Astrocyte (in vitro differentiated cells and primary cell): ENCODE results near the gene DDX23. TPM values are rescaled to one million over a fixed set of nuclear protein-coding genes. Genes with fewer than 3 reads are reported as not detected.
A peak's percentile ranks its signal among the peaks of the same experiment; 100 is the strongest.

Source experiments
- DNase-seq: peaks from one replicate; pipeline ENCODE4 v3.0.0-alpha.2; 2010; ENCODE audit warnings: low read depth
- FAIRE-seq: peaks from 2 replicates; lab custom pipeline; 2011; peaks lifted over from hg19 to GRCh38; lab: Jason Lieb, UNC
- H2AFZ ChIP-seq: 2 replicates; pipeline ENCODE4 v1.6.0; 2012; ENCODE audit warnings: low read depth, low read length, inconsistent platforms
- H3K27ac ChIP-seq: 2 replicates; pipeline ENCODE4 v1.5.1; 2011; ENCODE audit warnings: low read depth, low read length, inconsistent platforms
- H3K27me3 ChIP-seq: 2 replicates; pipeline ENCODE4 v1.6.0; 2011; ENCODE audit warnings: low read length, inconsistent platforms; ENCODE audit not compliant: insufficient read depth
- H3K36me3 ChIP-seq: 2 replicates; pipeline ENCODE4 v1.5.1; 2011; ENCODE audit warnings: low read length, inconsistent platforms; ENCODE audit not compliant: insufficient read depth
- H3K4me1 ChIP-seq: 2 replicates; pipeline ENCODE4 v1.5.1; 2011; ENCODE audit warnings: low read length, inconsistent platforms; ENCODE audit not compliant: insufficient read depth
- H3K4me2 ChIP-seq: 2 replicates; pipeline ENCODE4 v1.6.0; 2012; ENCODE audit warnings: low read length, inconsistent platforms
- H3K4me3 ChIP-seq: 2 replicates; pipeline ENCODE4 v1.5.1; 2011; ENCODE audit warnings: low read depth, mild to moderate bottlenecking, low read length, inconsistent platforms; ENCODE audit not compliant: insufficient read depth
- H3K79me2 ChIP-seq: 2 replicates; pipeline ENCODE4 v1.6.0; 2012; ENCODE audit warnings: mild to moderate bottlenecking, low read length, inconsistent platforms; ENCODE audit not compliant: insufficient read depth
- H3K9ac ChIP-seq: 2 replicates; pipeline ENCODE4 v1.6.0; 2012; ENCODE audit warnings: mild to moderate bottlenecking, low read length, inconsistent platforms
- H3K9me3 ChIP-seq: 2 replicates; pipeline ENCODE4 v1.5.1; 2012; ENCODE audit warnings: low read depth, mild to moderate bottlenecking, low read length, inconsistent platforms; ENCODE audit not compliant: insufficient read depth
- H4K20me1 ChIP-seq: 2 replicates; pipeline ENCODE4 v1.6.0; 2012; ENCODE audit warnings: low read length, inconsistent platforms; ENCODE audit not compliant: insufficient read depth
- H3K27ac Mint-ChIP-seq: one replicate; pipeline ENCODE4 v1.8.0; 2021; ENCODE audit warnings: mild to moderate bottlenecking, mixed read lengths; ENCODE audit not compliant: unreplicated experiment
- H3K27me3 Mint-ChIP-seq: one replicate; pipeline ENCODE4 v1.8.0; 2021; ENCODE audit warnings: low read depth, mixed read lengths; ENCODE audit not compliant: unreplicated experiment
- H3K36me3 Mint-ChIP-seq: one replicate; pipeline ENCODE4 v1.8.0; 2021; ENCODE audit warnings: low read depth, mixed read lengths; ENCODE audit not compliant: unreplicated experiment
- H3K4me1 Mint-ChIP-seq: one replicate; pipeline ENCODE4 v1.8.0; 2021; ENCODE audit warnings: low read depth, mixed read lengths; ENCODE audit not compliant: unreplicated experiment
- H3K4me3 Mint-ChIP-seq: one replicate; pipeline ENCODE4 v1.8.0; 2021; ENCODE audit warnings: mild to moderate bottlenecking, moderate library complexity, mixed read lengths; ENCODE audit not compliant: unreplicated experiment
- H3K9me3 Mint-ChIP-seq: one replicate; pipeline ENCODE4 v1.8.0; 2021; ENCODE audit warnings: mild to moderate bottlenecking, mixed read lengths; ENCODE audit not compliant: unreplicated experiment
- CTCF ChIP-seq: IDR thresholded peaks from 2 replicates; pipeline ENCODE4 v1.5.1; 2011; ENCODE audit warnings: low read depth, mild to moderate bottlenecking, inconsistent platforms, low read length, moderate library complexity; ENCODE audit not compliant: insufficient read depth
- EZH2 ChIP-seq: IDR thresholded peaks from 2 replicates; pipeline ENCODE4 v1.6.1; 2012; ENCODE audit warnings: mild to moderate bottlenecking, low read length, inconsistent platforms; ENCODE audit not compliant: insufficient read depth
- total RNA-seq: library from RNA; stranded (reverse); gene quantifications from 2 replicates; pipeline ENCODE4 v1.2.1, GENCODE V29; 2021

DDX23 gene
- total RNA-seq, 1 donor from 2014 or later = 77.1 TPM

GRCh38 chr12:48796976-48797375, 55.0 kb downstream of the DDX23 start:
- H2AFZ ChIP-seq = no peak overlapping the region
- H3K27me3 Mint-ChIP-seq = peaks cover 9% of the 10 kb centered on the region

DNA sequence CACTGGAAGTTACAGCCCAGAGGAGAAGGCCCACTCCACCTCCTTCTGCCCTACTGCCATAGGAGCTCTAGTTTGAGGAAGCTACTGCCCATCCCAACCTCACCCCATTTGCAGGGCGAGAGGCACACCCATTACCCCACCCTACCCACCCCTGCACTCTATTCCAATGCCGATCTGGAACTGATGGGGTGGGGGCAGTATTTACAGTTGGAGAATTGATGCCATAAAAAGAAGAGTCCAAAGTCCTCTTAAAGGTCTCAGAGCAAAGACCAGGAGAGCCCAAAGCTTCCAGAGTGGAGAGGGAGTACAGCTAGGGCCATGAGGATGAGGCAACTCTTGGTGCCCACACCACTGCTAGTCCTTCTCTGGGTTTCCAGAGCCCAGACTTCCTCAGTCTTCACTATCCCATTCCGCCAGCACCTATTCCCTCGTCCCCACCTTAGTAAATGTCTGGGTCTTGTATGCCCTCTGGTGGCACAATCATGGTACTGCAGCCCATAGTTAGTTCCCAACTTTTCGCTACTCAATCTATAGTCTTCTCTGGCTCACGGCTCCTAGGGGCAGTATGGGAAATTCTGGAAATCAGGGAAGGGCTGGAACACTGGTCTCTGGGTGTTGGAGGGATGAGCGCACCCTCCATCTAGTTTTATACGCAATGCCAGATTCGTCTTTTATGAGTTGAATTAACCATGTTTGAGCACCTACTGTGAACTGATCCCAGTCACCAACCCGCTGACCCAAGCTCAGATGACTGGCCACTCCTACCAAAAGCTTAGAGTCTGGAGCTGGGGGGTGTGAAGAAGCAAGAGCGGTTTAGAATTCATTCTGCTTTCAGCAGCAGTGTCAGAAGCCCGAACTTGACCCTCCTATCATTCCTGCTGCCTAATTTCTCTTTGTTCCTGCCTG, 56.2 kb downstream of the DDX23 start:
- no peak overlapping the region for H3K9ac ChIP-seq
- peak overlapping the region; percentile 60 for H2AFZ ChIP-seq
- no peak overlapping the region for H3K4me2 ChIP-seq
- TF ChIP-seq EZH2 = no peak
- TF ChIP-seq CTCF = peak; percentile 98
- no peaks in the 10 kb centered on the region for H3K27me3 ChIP-seq
- H3K36me3 Mint-ChIP-seq = no peaks in the 10 kb centered on the region
- H3K27ac ChIP-seq = no peak overlapping the region
- H3K4me3 Mint-ChIP-seq = no peak overlapping the region
- no peaks in the 10 kb centered on the region for H3K9me3 ChIP-seq
- H3K27me3 Mint-ChIP-seq = peaks cover 9% of the 10 kb centered on the region
- no peaks in the 10 kb centered on the region for H4K20me1 ChIP-seq
- peaks cover 15% of the 10 kb centered on the region for H3K4me1 Mint-ChIP-seq
- no peaks in the 10 kb centered on the region for H3K9me3 Mint-ChIP-seq
- DNase-seq = peak; percentile 40
- H3K4me3 ChIP-seq = no peak overlapping the region
- H3K4me1 ChIP-seq = no peaks in the 10 kb centered on the region
- H3K27ac Mint-ChIP-seq = no peak overlapping the region
- no peaks in the 10 kb centered on the region for H3K36me3 ChIP-seq
- H3K79me2 ChIP-seq = no peaks in the 10 kb centered on the region
- peak; percentile 89 for FAIRE-seq

More at GRCh38 chr12:48796976-48797375, 55.0 kb downstream of the DDX23 start:
- TF ChIP-seq EZH2 (no peak), CTCF (no peak)
- no peaks in the 10 kb centered on the region for H3K27me3 ChIP-seq
- no peaks in the 10 kb centered on the region for H4K20me1 ChIP-seq
- H3K4me1 ChIP-seq = no peaks in the 10 kb centered on the region
- no peaks in the 10 kb centered on the region for H3K79me2 ChIP-seq
- no peak overlapping the region for H3K27ac ChIP-seq
- no peak for FAIRE-seq
- no peaks in the 10 kb centered on the region for H3K36me3 ChIP-seq
- Mint-ChIP-seq H3K27ac (no peak overlapping the region), H3K4me1 (peaks cover 15% of the 10 kb centered on the region), H3K36me3 (no peaks in the 10 kb centered on the region), H3K9me3 (no peaks in the 10 kb centered on the region), H3K4me3 (no peak overlapping the region)
- no peak overlapping the region for H3K4me3 ChIP-seq
- H3K4me2 ChIP-seq = no peak overlapping the region
- DNase-seq = peak; percentile 50
- H3K9ac ChIP-seq = no peak overlapping the region
- no peaks in the 10 kb centered on the region for H3K9me3 ChIP-seq

- FAIRE-seq (no peak), DNase-seq (no peak)
- TF ChIP-seq CTCF (no peak), EZH2 (no peak)
- Mint-ChIP-seq H3K27ac (no peak overlapping the region), H3K9me3 (no peaks in the 10 kb centered on the region), H3K4me1 (peaks cover 15% of the 10 kb centered on the region), H3K36me3 (no peaks in the 10 kb centered on the region), H3K4me3 (no peak overlapping the region), H3K27me3 (peaks cover 5% of the 10 kb centered on the region)
- Histone ChIP-seq H4K20me1 (no peaks in the 10 kb centered on the region), H3K4me3 (no peak overlapping the region), H2AFZ (no peak overlapping the region), H3K4me1 (no peaks in the 10 kb centered on the region), H3K9me3 (no peaks in the 10 kb centered on the region), H3K27ac (no peak overlapping the region), H3K9ac (no peak overlapping the region), H3K36me3 (no peaks in the 10 kb centered on the region), H3K79me2 (no peaks in the 10 kb centered on the region), H3K4me2 (no peak overlapping the region), H3K27me3 (no peaks in the 10 kb centered on the region)
These were observed 57.1 kb downstream of the DDX23 start for GRCh38 chr12:48794870-48795269.
